Breast epithelium (tissue), 3 donors: Measurements from ENCODE around the gene AP3S2.
"Not testable (repeated sequence)": the region's sequence is repeated elsewhere in the genome, so short reads cannot be mapped to it uniquely, and the experiment has no call there.

Experiments
- CTCF ChIP-seq, 3 donors: fragments of 450-650 bp; IDR thresholded peaks; one replicate each; pipeline ENCODE4 v1.5.1; 2016 to 2017; ENCODE audit warnings: antibody characterized with exemption in 3 of 3, mild to moderate bottlenecking in 3 of 3, moderate library complexity in 3 of 3
- POLR2AphosphoS5 ChIP-seq, 3 donors: sonication (generic); formaldehyde crosslinking; IDR thresholded peaks; one replicate each; pipeline ENCODE4 v1.6.1; 2017; ENCODE audit warnings: antibody characterized with exemption in 3 of 3

- not testable (repeated sequence) for TF ChIP-seq POLR2AphosphoS5, CTCF (IDR thresholded peaks at IDR 0.05)
These were observed 59.2 kb downstream of the AP3S2 start for GRCh38 chr15:89834465-89835175.
